Suppressor macrophage treated with lipopolysaccharide for 1 hour (primary cell): Measurements from ENCODE around the gene NDUFA7.
A peak's percentile ranks its signal among the peaks of the same experiment; 100 is the strongest.
"Not testable (repeated sequence)": the region's sequence is repeated elsewhere in the genome, so short reads cannot be mapped to it uniquely, and the experiment has no call there.

ENCODE experiments used
- DNase-seq, 3 donors: peaks; one replicate each; pipeline ENCODE4 v3.0.0-alpha.2; 2020 to 2022

The NDUFA7 gene

GRCh38 chr19:8318835-8319234, 2.3 kb downstream of the NDUFA7 start:
- peak in 2 of 3 donors; percentile 42 to 54 for DNase-seq

GRCh38 chr19:8316351-8317125, 4.6 kb downstream of the NDUFA7 start:
- no peak for DNase-seq

GRCh38 chr19:8314981-8315640, 6.1 kb downstream of the NDUFA7 start:
- DNase-seq, result not testable (repeated sequence)

GRCh38 chr19:8311461-8312260, 9.5 kb downstream of the NDUFA7 start:
- DNase-seq, result no peak

- no peak for DNase-seq
Observed at GRCh38 chr19:8310342-8311055, 10.7 kb downstream of the NDUFA7 start.

- no peak for DNase-seq
Observed at GRCh38 chr19:8308891-8309291, 12.3 kb downstream of the NDUFA7 start.

GRCh38 chr19:8307965-8308866, 13.0 kb downstream of the NDUFA7 start, which contains the start of gene CD320:
Gene CD320, minus strand, starts transcription at chr19:8308358. Its CDS starts 68 bp downstream, at chr19:8308290.
- DNase-seq, result peak; percentile 89 to 97 (median 94)

GRCh38 chr19:8307400-8307964, 13.7 kb downstream of the NDUFA7 start:
- no peak for DNase-seq

GRCh38 chr19:8306235-8307054, 14.7 kb downstream of the NDUFA7 start:
- DNase-seq, result no peak

- DNase-seq, result no peak
Observed at GRCh38 chr19:8305798-8306197, 15.4 kb downstream of the NDUFA7 start.

GRCh38 chr19:8304841-8305621, 16.1 kb downstream of the NDUFA7 start:
- peak in 2 of 3 donors; percentile 10 to 36 for DNase-seq

GRCh38 chr19:8302734-8303133, 18.4 kb downstream of the NDUFA7 start:
- DNase-seq, result no peak

- DNase-seq, result peak; percentile 17 to 58 (median 37)
Observed at GRCh38 chr19:8302357-8302691, 18.9 kb downstream of the NDUFA7 start.

- DNase-seq, result not testable (repeated sequence)
Observed at GRCh38 chr19:8291337-8291736, 29.8 kb downstream of the NDUFA7 start.

GRCh38 chr19:8276508-8276907, 44.7 kb downstream of the NDUFA7 start:
- DNase-seq, result not testable (repeated sequence)

GRCh38 chr19:8269724-8270123, 51.5 kb downstream of the NDUFA7 start:
- no peak for DNase-seq

GRCh38 chr19:8265872-8266271, 55.3 kb downstream of the NDUFA7 start:
- DNase-seq, result no peak

- DNase-seq, result not testable (repeated sequence)
Observed at GRCh38 chr19:8264248-8264647, 56.9 kb downstream of the NDUFA7 start.

GRCh38 chr19:8262431-8262830, 58.7 kb downstream of the NDUFA7 start:
- no peak for DNase-seq

GRCh38 chr19:8261881-8262280, 59.3 kb downstream of the NDUFA7 start:
- no peak for DNase-seq
